ENCODE measurements around the gene PPP1R1B. TPM values are rescaled to one million over a fixed set of nuclear protein-coding genes. Genes with fewer than 3 reads are reported as not detected.
A peak's percentile ranks its signal among the peaks of the same experiment; 100 is the strongest.

PPP1R1B gene
- total and polyA plus RNA-seq, 2 of the 4 experiments (the other 2 are of a cell fraction), result not detected

DNA sequence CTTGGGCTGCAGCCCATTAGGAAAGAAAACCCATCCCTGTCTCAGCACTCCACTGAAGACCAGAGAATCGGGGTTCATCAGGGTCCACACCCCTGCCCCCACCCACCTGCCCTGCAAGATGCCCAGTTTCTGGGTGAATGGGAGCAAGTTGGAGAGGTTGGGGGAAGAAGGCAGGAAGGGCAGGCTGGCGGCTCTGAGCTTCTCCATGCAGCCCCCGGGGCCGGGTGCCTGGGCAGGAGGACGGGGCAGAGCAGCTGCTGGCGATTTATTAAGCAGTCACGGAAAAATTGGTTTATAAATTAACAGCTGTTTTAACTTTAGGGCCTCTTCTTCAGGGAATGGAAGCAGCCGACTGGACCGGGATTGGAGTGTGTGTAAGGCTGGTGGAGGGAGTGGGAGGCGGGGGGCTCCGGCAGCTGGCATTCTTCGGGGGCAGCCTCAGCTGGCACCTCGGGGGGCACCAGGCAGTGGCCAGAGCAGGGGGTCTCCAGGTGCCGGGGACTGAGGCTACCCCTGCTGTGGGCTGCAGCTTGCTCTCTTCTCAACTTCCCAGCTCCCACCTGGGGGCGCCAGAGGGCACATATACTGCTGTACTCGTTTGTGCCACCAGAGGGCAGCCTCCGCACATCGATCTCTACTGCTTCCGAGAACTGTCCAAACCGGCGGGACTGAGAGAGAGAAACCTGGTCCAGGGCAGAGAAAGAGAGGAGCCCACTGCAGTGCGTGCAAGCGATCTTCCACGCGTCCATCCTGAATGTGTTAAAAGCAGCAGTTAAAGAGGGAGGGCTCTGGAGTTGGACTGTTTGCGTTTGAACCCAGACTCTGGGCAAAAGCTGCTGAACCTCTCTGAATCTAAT, 5.0 kb upstream of the PPP1R1B start:
- intact Hi-C loops (cut with micrococcal nuclease), result loop anchor here (1.0 to 10.0 kb wide), 3 partner anchors 51 to 363 kb away; partner anchors contain the start of gene PSMD3
- no TSS peak for BruUV-seq (replicated peaks)
- H4K91ac ChIP-seq (ENCODE audit: insufficient read depth, low read depth, low read length), result no peak overlapping the region
- H4K8ac ChIP-seq (ENCODE audit: low read depth in 2 of 2, low read length in 2 of 2), result no peak overlapping the region
- H3K36me3 ChIP-seq (ENCODE audit: control insufficient read depth, insufficient read depth, low read length), result no peaks in the 10 kb centered on the region
- no peak overlapping the region for H3K56ac ChIP-seq (ENCODE audit: extremely low read depth, insufficient read depth, low read length)
- H3K4ac ChIP-seq (ENCODE audit: low read depth, low read length), result no peak overlapping the region
- H2BK120ac ChIP-seq (ENCODE audit: low read depth, low read length), result no peak overlapping the region
- no peak overlapping the region for H3K4me3 ChIP-seq (ENCODE audit: insufficient read depth, low read depth, low read length)
- peaks cover 1% of the 10 kb centered on the region; the same call in 1 of the 2 replicates for H3K4me1 ChIP-seq (ENCODE audit: control insufficient read depth, insufficient read depth, low read length)
- no peak overlapping the region for H2AK5ac ChIP-seq (ENCODE audit: low read depth, low read length)
- no peak overlapping the region for H2BK15ac ChIP-seq (ENCODE audit: low read depth, low read length)
- H3K9me1 ChIP-seq (ENCODE audit: insufficient read depth, low read length), result no peaks in the 10 kb centered on the region
- H3K14ac ChIP-seq (replicated peaks; ENCODE audit: low read depth, low read length), result no peak overlapping the region
- H3K9ac ChIP-seq (ENCODE audit: low read depth, low read length), result 0 out of 2 replicates have a peak overlapping the region, but pooled peaks have one; percentile 3
- ChIA-PET POLR2A (ENCODE audit: unreplicated experiment) (no interaction called here), CTCF (interaction anchor here (0.6 to 1.3 kb wide), 20 partner anchors 9 to 493 kb away, joined by 3 to 11 read pairs (median 4); partner anchors contain the start of genes MIEN1, PGAP3 and TCAP)
- H3K18ac ChIP-seq (ENCODE audit: low read depth, low read length), result no peak overlapping the region
- no peak overlapping the region for H2BK20ac ChIP-seq (ENCODE audit: low read depth, low read length)
- no peaks in the 10 kb centered on the region for H4K20me1 ChIP-seq (ENCODE audit: insufficient read depth, low read length)
- TF ChIP-seq, protein P1, sequence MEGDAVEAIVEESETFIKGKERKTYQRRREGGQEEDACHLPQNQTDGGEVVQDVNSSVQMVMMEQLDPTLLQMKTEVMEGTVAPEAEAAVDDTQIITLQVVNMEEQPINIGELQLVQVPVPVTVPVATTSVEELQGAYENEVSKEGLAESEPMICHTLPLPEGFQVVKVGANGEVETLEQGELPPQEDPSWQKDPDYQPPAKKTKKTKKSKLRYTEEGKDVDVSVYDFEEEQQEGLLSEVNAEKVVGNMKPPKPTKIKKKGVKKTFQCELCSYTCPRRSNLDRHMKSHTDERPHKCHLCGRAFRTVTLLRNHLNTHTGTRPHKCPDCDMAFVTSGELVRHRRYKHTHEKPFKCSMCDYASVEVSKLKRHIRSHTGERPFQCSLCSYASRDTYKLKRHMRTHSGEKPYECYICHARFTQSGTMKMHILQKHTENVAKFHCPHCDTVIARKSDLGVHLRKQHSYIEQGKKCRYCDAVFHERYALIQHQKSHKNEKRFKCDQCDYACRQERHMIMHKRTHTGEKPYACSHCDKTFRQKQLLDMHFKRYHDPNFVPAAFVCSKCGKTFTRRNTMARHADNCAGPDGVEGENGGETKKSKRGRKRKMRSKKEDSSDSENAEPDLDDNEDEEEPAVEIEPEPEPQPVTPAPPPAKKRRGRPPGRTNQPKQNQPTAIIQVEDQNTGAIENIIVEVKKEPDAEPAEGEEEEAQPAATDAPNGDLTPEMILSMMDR (conservative IDR thresholded peaks at IDR 0.05; ENCODE audit: low read depth, low read length), result peak; percentile 100; the same call in 1 of the 2 replicates
- TF ChIP-seq BHLHE40 (IDR thresholded peaks at IDR 0.05; ENCODE audit: low read depth, low read length), result no peak
- TF ChIP-seq SMC3 (IDR thresholded peaks at IDR 0.05; ENCODE audit: low read depth, low read length), result peak; percentile 97
- peak; percentile 35; the same call in 1 of the 2 replicates for TF ChIP-seq MAZ (IDR thresholded peaks at IDR 0.05; ENCODE audit: borderline replicate concordance, low read depth, low read length)
- peak; percentile 93 for TF ChIP-seq RAD21 (IDR thresholded peaks at IDR 0.05; ENCODE audit: low read length)
- no peak for TF ChIP-seq RCOR1 (IDR thresholded peaks at IDR 0.05; ENCODE audit: insufficient replicate concordance, low read length)
- TF ChIP-seq MAFK (IDR thresholded peaks at IDR 0.05; ENCODE audit: low read depth, low read length), result no peak; the same call in 1 of the 2 replicates
- peak overlapping the region; percentile 77 for H2AK9ac ChIP-seq (replicated peaks; ENCODE audit: low read depth, low read length, poor library complexity)
- no peaks in the 10 kb centered on the region for H3K79me1 ChIP-seq (ENCODE audit: low read depth in 1 of 2, low read length in 2 of 2)
- DNase-seq (peak; percentile 69), ATAC-seq (ENCODE audit: low read depth) (peak; percentile 79)
- peak overlapping the region; percentile 85 for H2AFZ ChIP-seq (replicated peaks; ENCODE audit: low read length, poor library complexity)
- in situ Hi-C loops (cut with MboI; ENCODE audit: low sequenced_read_pairs), result loop anchor here (5.0 kb wide), 1 partner anchor 79 kb away; no protein-coding TSS in a partner anchor
- peaks cover 51% of the 10 kb centered on the region for H3K27me3 ChIP-seq (ENCODE audit: control insufficient read depth, insufficient read depth, low read length)
- peak overlapping the region; percentile 74 for H3K4me2 ChIP-seq (ENCODE audit: low read depth, low read length)
- no peak overlapping the region for H2BK5ac ChIP-seq (ENCODE audit: low read depth, low read length, poor library complexity, severe bottlenecking)
- no peak overlapping the region for H4K5ac ChIP-seq (ENCODE audit: low read depth, low read length)
- H3K23ac ChIP-seq (ENCODE audit: low read depth, low read length), result no peak overlapping the region; the same call in 1 of the 2 replicates
- H3K27ac ChIP-seq (ENCODE audit: insufficient read depth, low read length), result no peak overlapping the region
- H3K9me3 ChIP-seq (ENCODE audit: control insufficient read depth, insufficient read depth, low read length), result no peaks in the 10 kb centered on the region
- WGBS, 2 experiments (ENCODE audit: extremely low coverage in 2 of 2, insufficient read length in 1 of 2), result 8% methylated on average over 11 of the region's 26 CpGs; no CpG with 5 or more reads in 1 of the 2 experiments
- dilution Hi-C loops (cut with HindIII; ENCODE audit: low sequenced_read_pairs, unreplicated experiment), result no loop called here
